Effector memory CD8-positive, alpha-beta T cell (primary cell): Measurements from ENCODE around the gene FAM241A.
"Not testable (repeated sequence)": the region's sequence is repeated elsewhere in the genome, so short reads cannot be mapped to it uniquely, and the experiment has no call there.

Source experiments
- ATAC-seq: fragments of 150-1000 bp; cut with Tn5 transposase; replicated peaks from 2 replicates; pipeline ENCODE4 v1.10.0; 2021; ENCODE audit warnings: mild to moderate bottlenecking, moderate library complexity
- DNase-seq, 3 experiments: peaks; one replicate each; pipeline ENCODE4 v3.0.0; 2021
- H3K27ac Mint-ChIP-seq, 2 donors: one replicate each; pipeline ENCODE4 v1.8.0; 2022; ENCODE audit warnings: mild to moderate bottlenecking in 2 of 2, mixed read lengths in 2 of 2, moderate library complexity in 2 of 2
- H3K27me3 Mint-ChIP-seq, 2 donors: one replicate each; pipeline ENCODE4 v1.8.0; 2022; ENCODE audit warnings: mixed read lengths in 2 of 2
- H3K36me3 Mint-ChIP-seq: one replicate; pipeline ENCODE4 v1.8.0; 2022; ENCODE audit warnings: mild to moderate bottlenecking, moderate library complexity, mixed read lengths; ENCODE audit not compliant: insufficient read depth
- H3K4me1 Mint-ChIP-seq, 2 donors: one replicate each; pipeline ENCODE4 v1.8.0; 2022; ENCODE audit warnings: low read depth in 2 of 2, mixed read lengths in 2 of 2
- H3K4me3 Mint-ChIP-seq, 2 donors: one replicate each; pipeline ENCODE4 v1.8.0; 2022; ENCODE audit warnings: mild to moderate bottlenecking in 2 of 2, mixed read lengths in 2 of 2, moderate library complexity in 2 of 2
- H3K9me3 Mint-ChIP-seq, 2 donors: one replicate each; pipeline ENCODE4 v1.8.0; 2022; ENCODE audit warnings: mixed read lengths in 2 of 2

FAM241A gene

GRCh38 chr4:112171051-112171763, 26.0 kb downstream of the FAM241A start:
- not testable (repeated sequence) for H3K27ac Mint-ChIP-seq, H3K36me3 Mint-ChIP-seq, H3K4me3 Mint-ChIP-seq, H3K9me3 Mint-ChIP-seq, H3K27me3 Mint-ChIP-seq, ATAC-seq, DNase-seq
- H3K4me1 Mint-ChIP-seq = peaks cover 11 to 13% of the 10 kb centered on the region in 2 donors

DNA sequence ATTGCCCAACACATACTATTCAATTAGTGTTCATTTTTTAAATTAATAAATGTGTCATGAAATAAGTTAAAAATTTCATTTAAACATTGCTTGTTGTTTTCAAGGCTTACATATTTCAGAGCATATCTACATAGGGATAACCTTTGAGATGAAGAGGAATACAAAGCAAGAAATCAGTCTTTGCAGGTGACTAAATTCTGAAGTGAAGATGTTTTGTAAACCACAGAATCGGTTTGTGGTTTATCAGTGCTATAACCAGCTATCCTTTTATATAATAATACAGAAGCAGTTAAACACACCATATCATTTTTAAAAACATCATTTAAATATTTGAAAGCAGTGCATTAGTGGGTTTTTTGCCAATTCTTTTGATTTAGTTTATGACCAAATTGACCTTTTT, 26.9 kb downstream of the FAM241A start:
- Mint-ChIP-seq H3K36me3 (peaks cover 3% of the 10 kb centered on the region), H3K27me3 (no peaks in the 10 kb centered on the region), H3K9me3 (no peaks in the 10 kb centered on the region), H3K4me1 (peaks cover 10 to 11% of the 10 kb centered on the region in 2 donors), H3K27ac (no peak overlapping the region), H3K4me3 (no peak overlapping the region)
- DNase-seq = no peak
- no peak for ATAC-seq

GRCh38 chr4:112173593-112174558, 28.6 kb downstream of the FAM241A start:
- peaks cover 5% of the 10 kb centered on the region in 2 donors for H3K4me1 Mint-ChIP-seq
- H3K27me3 Mint-ChIP-seq = no peaks in the 10 kb centered on the region
- H3K36me3 Mint-ChIP-seq = peaks cover 6% of the 10 kb centered on the region
- no peak overlapping the region for H3K4me3 Mint-ChIP-seq
- H3K9me3 Mint-ChIP-seq = no peaks in the 10 kb centered on the region
- no peak overlapping the region for H3K27ac Mint-ChIP-seq
- ATAC-seq = no peak
- DNase-seq = no peak

GRCh38 chr4:112175840-112176239, 30.6 kb downstream of the FAM241A start:
- Mint-ChIP-seq H3K27me3 (no peaks in the 10 kb centered on the region), H3K36me3 (peaks cover 6% of the 10 kb centered on the region), H3K4me3 (no peak overlapping the region), H3K27ac (no peak overlapping the region), H3K9me3 (no peaks in the 10 kb centered on the region), H3K4me1 (peaks cover 5% of the 10 kb centered on the region in 2 donors)
- DNase-seq = no peak
- ATAC-seq = no peak

- no peak for ATAC-seq
- Mint-ChIP-seq H3K27me3 (no peaks in the 10 kb centered on the region), H3K27ac (no peak overlapping the region), H3K4me1 (peaks cover 0 to 2% of the 10 kb centered on the region in 2 donors), H3K9me3 (no peaks in the 10 kb centered on the region), H3K36me3 (peaks cover 3% of the 10 kb centered on the region), H3K4me3 (no peak overlapping the region)
- no peak for DNase-seq
Measured at GRCh38 chr4:112176596-112176995, 31.3 kb downstream of the FAM241A start.

- H3K27me3 Mint-ChIP-seq, ATAC-seq, H3K27ac Mint-ChIP-seq, H3K9me3 Mint-ChIP-seq, H3K36me3 Mint-ChIP-seq, DNase-seq, H3K4me3 Mint-ChIP-seq, H3K4me1 Mint-ChIP-seq: not testable (repeated sequence)
Measured at GRCh38 chr4:112178741-112179140, 33.5 kb downstream of the FAM241A start.

GRCh38 chr4:112181358-112182000, 36.2 kb downstream of the FAM241A start:
- Mint-ChIP-seq H3K9me3 (no peaks in the 10 kb centered on the region), H3K36me3 (peaks cover 3% of the 10 kb centered on the region), H3K4me1 (peaks cover 0 to 7% of the 10 kb centered on the region in 2 donors), H3K27ac (no peak overlapping the region), H3K4me3 (no peak overlapping the region), H3K27me3 (no peaks in the 10 kb centered on the region)
- DNase-seq = no peak
- ATAC-seq = no peak

- no peak for DNase-seq
- Mint-ChIP-seq H3K27ac (no peak overlapping the region), H3K36me3 (peaks cover 3% of the 10 kb centered on the region), H3K9me3 (no peaks in the 10 kb centered on the region), H3K27me3 (no peaks in the 10 kb centered on the region), H3K4me3 (no peak overlapping the region), H3K4me1 (peaks cover 0 to 7% of the 10 kb centered on the region in 2 donors)
- no peak for ATAC-seq
Measured at GRCh38 chr4:112182604-112183003, 37.4 kb downstream of the FAM241A start.

- peak; percentile 77 for ATAC-seq
- Mint-ChIP-seq H3K27me3 (no peaks in the 10 kb centered on the region), H3K9me3 (no peaks in the 10 kb centered on the region), H3K4me1 (peaks cover 0 to 7% of the 10 kb centered on the region in 2 donors), H3K27ac (peak overlapping the region in 1 of 2 donors; percentile 2), H3K4me3 (no peak overlapping the region), H3K36me3 (peaks cover 3% of the 10 kb centered on the region)
- no peak for DNase-seq
Measured at GRCh38 chr4:112183252-112183651, 38.0 kb downstream of the FAM241A start.

GRCh38 chr4:112184438-112184837, 39.2 kb downstream of the FAM241A start:
- no peak for ATAC-seq
- Mint-ChIP-seq H3K9me3 (no peaks in the 10 kb centered on the region), H3K4me3 (no peak overlapping the region), H3K36me3 (no peaks in the 10 kb centered on the region), H3K27ac (no peak overlapping the region), H3K4me1 (peaks cover 0 to 7% of the 10 kb centered on the region in 2 donors), H3K27me3 (no peaks in the 10 kb centered on the region)
- DNase-seq = no peak

- Mint-ChIP-seq H3K27me3 (no peaks in the 10 kb centered on the region), H3K36me3 (no peaks in the 10 kb centered on the region), H3K27ac (no peak overlapping the region), H3K9me3 (no peaks in the 10 kb centered on the region), H3K4me1 (peaks cover 0 to 7% of the 10 kb centered on the region in 2 donors), H3K4me3 (no peak overlapping the region)
- no peak for ATAC-seq
- no peak for DNase-seq
Measured at GRCh38 chr4:112185334-112185733, 40.1 kb downstream of the FAM241A start.

DNA sequence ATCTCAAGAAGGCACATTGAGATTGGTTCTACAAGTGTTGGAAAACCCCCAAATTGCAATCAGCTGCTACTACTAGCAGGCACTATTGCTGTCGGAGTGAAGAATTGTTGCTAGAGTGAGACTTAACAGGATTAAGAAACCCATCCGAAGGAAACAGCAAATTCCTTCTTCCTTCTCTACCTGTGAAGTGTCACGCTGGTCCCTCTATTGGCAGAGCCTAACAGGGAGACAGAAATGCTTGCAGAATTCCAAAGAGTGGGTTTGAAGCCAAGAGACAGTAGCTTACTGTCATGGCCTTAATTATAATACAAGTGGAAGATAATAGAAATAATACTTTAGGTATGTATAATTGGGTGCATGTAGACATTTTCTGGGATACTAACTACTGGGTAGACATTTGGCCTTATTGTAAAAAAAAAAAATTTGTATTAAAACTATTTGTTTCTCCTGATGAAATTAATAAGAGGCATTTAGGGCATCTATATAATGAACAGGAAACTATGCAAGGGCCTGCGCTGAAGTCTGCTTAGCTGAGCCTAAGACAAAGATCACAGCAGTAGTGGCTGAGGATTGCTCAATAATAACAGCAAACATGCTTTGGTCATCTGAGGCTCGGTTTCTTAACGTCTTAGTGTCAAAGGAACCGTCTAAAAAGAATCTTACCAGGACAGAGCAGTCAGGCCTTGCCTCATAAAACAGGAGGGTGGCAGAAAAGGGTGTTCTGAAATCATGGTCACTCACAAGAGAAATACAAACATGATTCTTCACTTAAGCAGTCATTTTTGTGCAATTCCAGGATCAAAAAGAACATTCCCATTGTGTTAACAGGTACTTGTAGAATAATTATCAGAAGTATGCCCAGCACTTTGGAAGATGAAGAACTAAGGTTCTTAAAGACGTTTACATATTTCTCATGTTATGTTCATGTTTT, 40.8 kb downstream of the FAM241A start:
- Mint-ChIP-seq H3K27me3 (no peaks in the 10 kb centered on the region), H3K4me3 (no peak overlapping the region), H3K27ac (no peak overlapping the region), H3K4me1 (peaks cover 0 to 7% of the 10 kb centered on the region in 2 donors), H3K36me3 (no peaks in the 10 kb centered on the region), H3K9me3 (no peaks in the 10 kb centered on the region)
- DNase-seq (no peak), ATAC-seq (no peak)

DNA sequence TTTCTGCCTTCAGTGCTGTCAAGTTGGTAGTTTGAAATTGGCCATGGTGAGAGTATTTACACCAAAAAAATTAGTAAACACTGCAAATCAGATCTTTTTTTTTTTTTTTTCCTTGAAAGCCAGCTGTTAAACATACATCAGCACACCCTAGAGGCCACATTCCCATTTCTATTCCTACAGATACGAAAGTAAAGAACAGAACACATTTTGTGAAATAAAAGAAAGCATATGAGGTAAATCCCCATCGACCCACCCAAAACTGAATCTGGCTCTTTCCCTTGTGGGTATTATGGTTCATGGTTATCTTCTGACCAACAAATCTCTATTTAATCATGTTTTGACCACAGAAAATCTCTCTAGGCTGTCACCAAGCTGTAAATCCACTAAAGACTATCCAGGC, 44.5 kb downstream of the FAM241A start:
- no peaks in the 10 kb centered on the region for H3K27me3 Mint-ChIP-seq
- no peaks in the 10 kb centered on the region for H3K36me3 Mint-ChIP-seq
- no peaks in the 10 kb centered on the region for H3K9me3 Mint-ChIP-seq
- H3K4me3 Mint-ChIP-seq = no peak overlapping the region
- no peaks in the 10 kb centered on the region for H3K4me1 Mint-ChIP-seq
- H3K27ac Mint-ChIP-seq = no peak overlapping the region
- ATAC-seq = no peak
- no peak for DNase-seq
